Measurements from ENCODE around the gene ADD1. TPM values are rescaled to one million over a fixed set of nuclear protein-coding genes. Genes with fewer than 3 reads are reported as not detected.
A peak's percentile ranks its signal among the peaks of the same experiment; 100 is the strongest.

Gene ADD1
- total RNA-seq, 1 experiment from 2014 or later, result 163 TPM

- no peaks in the 10 kb centered on the region; the same call in none of the 2 replicates for H3K27me3 Mint-ChIP-seq (ENCODE audit: low read depth)
- H3K4me3 Mint-ChIP-seq, result no peak overlapping the region
- Histone ChIP-seq H3K4me2 (ENCODE audit: insufficient read depth, insufficient read length, low read length) (no peak overlapping the region), H3T11ph (ENCODE audit: low read length) (no peak overlapping the region), H3K9ac (ENCODE audit: extremely low read depth, insufficient read length, low read length) (no peak overlapping the region), H4K91ac (ENCODE audit: insufficient read length, low read depth, low read length) (no peak overlapping the region), H3K18ac (ENCODE audit: insufficient read length, low read depth, low read length) (no peak overlapping the region), H3K9me3 (ENCODE audit: control insufficient read depth, low read depth, low read length) (no peaks in the 10 kb centered on the region), H3K4ac (ENCODE audit: low read depth, low read length) (no peak overlapping the region), H3K14ac (ENCODE audit: insufficient read depth, low read length) (no peak overlapping the region), H2BK15ac (ENCODE audit: low read depth, low read length) (no peak overlapping the region), H2BK120ac (ENCODE audit: low read depth, low read length, poor library complexity, severe bottlenecking) (no peak overlapping the region), H2BK5ac (ENCODE audit: insufficient read length, low read length) (no peak overlapping the region), H3K27ac (ENCODE audit: insufficient read length, low read depth, low read length) (no peak overlapping the region), H3K79me1 (ENCODE audit: insufficient read depth, low read depth, low read length, poor library complexity, severe bottlenecking) (no peaks in the 10 kb centered on the region), H3K79me2 (ENCODE audit: insufficient read depth, low read length) (no peaks in the 10 kb centered on the region), H3K23me2 (ENCODE audit: insufficient read length, low read depth, low read length, poor library complexity, severe bottlenecking) (no peaks in the 10 kb centered on the region), H3K27me3 (ENCODE audit: insufficient read depth, low read length) (no peaks in the 10 kb centered on the region), H4K8ac (replicated peaks; ENCODE audit: insufficient read length, low read depth, low read length) (no peak overlapping the region), H4K20me1 (ENCODE audit: control insufficient read depth, insufficient read depth, insufficient read length) (peaks cover 3% of the 10 kb centered on the region), H3K56ac (ENCODE audit: insufficient read length, low read depth, low read length) (no peak overlapping the region), H2BK20ac (ENCODE audit: low read depth, low read length, poor library complexity, severe bottlenecking) (no peak overlapping the region), H2AK5ac (ENCODE audit: insufficient read length, low read length) (no peak overlapping the region), H4K5ac (ENCODE audit: insufficient read length, low read depth, low read length) (no peak overlapping the region), H2BK12ac (ENCODE audit: insufficient read length, low read depth, low read length) (no peak overlapping the region), H3K23ac (ENCODE audit: insufficient read length, low read depth, low read length) (no peak overlapping the region), H3K4me1 (ENCODE audit: insufficient read depth, low read length) (peaks cover 4% of the 10 kb centered on the region), H2AFZ (ENCODE audit: low read length) (no peak overlapping the region)
- peaks cover 17 to 29% of the 10 kb centered on the region in 2 experiments for H3K4me1 Mint-ChIP-seq
- no peaks in the 10 kb centered on the region for H3K9me3 Mint-ChIP-seq
- no peak for DNase-seq
- H3K36me3 Mint-ChIP-seq (ENCODE audit: insufficient read depth in 1 of 3, low read depth in 3 of 3), result no peaks in the 10 kb centered on the region
- no CpG with 5 or more reads among the region's 10 CpGs for WGBS (ENCODE audit: extremely low coverage, insufficient read length, low lambda C conversion rate)
- no peak for TF ChIP-seq CTCF (conservative IDR thresholded peaks at IDR 0.05)
- peak overlapping the region in 2 of 3 experiments; percentile 48 to 52; a peak in 3 of 7 replicates for H3K27ac Mint-ChIP-seq
These were observed 33.3 kb upstream of the ADD1 start for GRCh38 chr4:2810388-2810787.
